HCT116 (cell line): ENCODE results near the gene USP48. TPM values are rescaled to one million over a fixed set of nuclear protein-coding genes. Genes with fewer than 3 reads are reported as not detected.

Experiments
- ATAC-seq: fragments of 200-7000 bp; cut with Tn5 transposase; 2 replicates; pipeline ENCODE4 v1.9.1; 2020; ENCODE audit warnings: mild to moderate bottlenecking, moderate library complexity
- BruUV-seq: library from RNA; stranded (reverse); fragments of 400-500 nt; replicated peaks from 2 replicates; lab custom pipeline; 2021; lab: Mats Ljungman, UMichigan
- CTCF ChIA-PET: fragments of 300-600 bp; sonication (Branson Sonifier 250); formaldehyde crosslinking; loops from one replicate; lab custom pipeline; 2021; ENCODE audit warnings: antibody characterized with exemption; lab: Charles Lee
- POLR2A ChIA-PET: fragments of 300-600, 350-600 bp; sonication (Branson Sonifier 250); formaldehyde crosslinking; loops from one replicate; lab custom pipeline; 2021; ENCODE audit warnings: antibody characterized with exemption; lab: Charles Lee
- RAD21 ChIA-PET, 2 experiments: fragments of 300-600 bp; sonication (Branson Sonifier 250); formaldehyde crosslinking; loops; one replicate each; lab custom pipeline; 2023; ENCODE audit warnings: low total read pairs in 2 of 2; ENCODE audit not compliant: uncharacterized antibody in 2 of 2, unreplicated experiment in 2 of 2, low non-redundant PET in 1 of 2; lab: Charles Lee
- DNase-seq: peaks from one replicate; pipeline ENCODE4 v3.0.0-alpha.2; 2010; ENCODE audit warnings: low read depth, low spot score
- H2AFZ ChIP-seq: fragments of 200-600 bp; shearing (Covaris generic), sonication (generic); 2 replicates; pipeline ENCODE4 v1.6.1; 2017; ENCODE audit warnings: low read depth, mixed run types, mixed read lengths, antibody characterized with exemption, low read length; ENCODE audit not compliant: poor library complexity, severe bottlenecking
- H3K27ac ChIP-seq: 2 replicates; pipeline ENCODE4 v1.5.1; 2012; ENCODE audit warnings: low read depth, low read length
- H3K27me3 ChIP-seq: fragments of 200-600 bp; sonication (generic); 2 replicates; pipeline ENCODE4 v1.6.1; 2016; ENCODE audit warnings: mixed run types, low read length, mixed read lengths; ENCODE audit not compliant: insufficient read depth
- H3K36me3 ChIP-seq, 2 experiments: fragments of 200-500 bp in 1 of 2; fragments of 200-600 bp in 1 of 2; sonication (Bioruptor generic) in 1 of 2; sonication (generic) in 1 of 2; 2 replicates each; pipeline versions ENCODE4 v1.5.1 to v1.6.1; 2014 to 2016; ENCODE audit warnings: low read length in 2 of 2, inconsistent platforms in 1 of 2, mixed read lengths in 1 of 2, mixed run types in 1 of 2; ENCODE audit not compliant: insufficient read depth in 2 of 2, control insufficient read depth in 1 of 2
- H3K4me1 ChIP-seq, 2 experiments: fragments of 200-600 bp in 1 of 2; sonication (generic) in 1 of 2; 2 replicates each; pipeline versions ENCODE4 v1.5.1 to v1.6.1; 2012 to 2017; ENCODE audit warnings: low read length in 2 of 2, inconsistent platforms in 1 of 2, mild to moderate bottlenecking in 1 of 2, mixed read lengths in 1 of 2, mixed run types in 1 of 2, moderate library complexity in 1 of 2; ENCODE audit not compliant: insufficient read depth in 2 of 2, control insufficient read depth in 1 of 2
- H3K4me2 ChIP-seq: fragments of 200-600 bp; sonication (generic); 2 replicates; pipeline ENCODE4 v1.6.1; 2017; ENCODE audit warnings: mixed run types, low read length, mixed read lengths
- H3K4me3 ChIP-seq, 2 experiments: fragments of 200-600 bp in 1 of 2; sonication (generic) in 1 of 2; replicated peaks in 1 of 2; 2 replicates each; pipeline ENCODE4 v1.5.1; 2011 to 2016; ENCODE audit warnings: low read length in 2 of 2, control low read depth in 1 of 2, low read depth in 1 of 2, mild to moderate bottlenecking in 1 of 2, mixed read lengths in 1 of 2, mixed run types in 1 of 2
- H3K79me2 ChIP-seq: fragments of 200-600 bp; sonication (generic); 2 replicates; pipeline ENCODE4 v1.6.1; 2017; ENCODE audit warnings: mild to moderate bottlenecking, mixed run types, low read length, moderate library complexity, mixed read lengths; ENCODE audit not compliant: insufficient read depth
- H3K9ac ChIP-seq: fragments of 200-600 bp; sonication (generic); 2 replicates; pipeline ENCODE4 v1.6.1; 2016; ENCODE audit warnings: low read length, mixed read lengths
- H3K9me2 ChIP-seq: fragments of 200-600 bp; sonication (generic), shearing (Covaris generic); 2 replicates; pipeline ENCODE4 v1.6.1; 2017; ENCODE audit warnings: mixed run types, mild to moderate bottlenecking, moderate library complexity; ENCODE audit not compliant: insufficient read depth
- H3K9me3 ChIP-seq, 2 experiments: fragments of 200-500 bp in 1 of 2; fragments of 200-600 bp in 1 of 2; sonication (Bioruptor generic) in 1 of 2; sonication (generic) in 1 of 2; 2 replicates each; pipeline ENCODE4 v1.6.1; 2014 to 2017; ENCODE audit warnings: low read length in 2 of 2, mixed read lengths in 2 of 2, inconsistent platforms in 1 of 2, low read depth in 1 of 2, mild to moderate bottlenecking in 1 of 2, mixed run types in 1 of 2, moderate library complexity in 1 of 2; ENCODE audit not compliant: control insufficient read depth in 1 of 2, insufficient read depth in 1 of 2
- H4K20me1 ChIP-seq: fragments of 200-600 bp; sonication (generic), shearing (Covaris generic); 2 replicates; pipeline ENCODE4 v1.6.1; 2017; ENCODE audit warnings: mixed run types, mild to moderate bottlenecking, moderate library complexity; ENCODE audit not compliant: insufficient read depth
- ATF3 ChIP-seq: IDR thresholded peaks from 2 replicates; pipeline ENCODE4 v1.6.1; 2012
- CTCF ChIP-seq, 3 experiments: fragments of 200-600 bp in 1 of 3; sonication (generic) in 1 of 3; IDR thresholded peaks in 2 of 3; conservative IDR thresholded peaks in 1 of 3; 2 replicates each; pipeline ENCODE4 v1.5.1; 2012 to 2017; ENCODE audit warnings: low read depth in 2 of 3, low read length in 2 of 3, antibody characterized with exemption in 1 of 3, borderline replicate concordance in 1 of 3, control low read depth in 1 of 3, mild to moderate bottlenecking in 1 of 3, mixed read lengths in 1 of 3, mixed run types in 1 of 3, moderate library complexity in 1 of 3; ENCODE audit not compliant: insufficient read depth in 1 of 3
- EZH2 ChIP-seq: fragments of 200-600 bp; sonication (generic); IDR thresholded peaks from 2 replicates; pipeline ENCODE4 v1.6.1; 2017; ENCODE audit warnings: antibody characterized with exemption, mixed run types
- JUND ChIP-seq: IDR thresholded peaks from 2 replicates; pipeline ENCODE4 v1.6.1; 2012
- SIN3A ChIP-seq: IDR thresholded peaks from 2 replicates; pipeline ENCODE4 v1.6.1; 2012; ENCODE audit warnings: low read depth
- ZBTB33 ChIP-seq: IDR thresholded peaks from 2 replicates; pipeline ENCODE4 v1.6.1; 2011; ENCODE audit warnings: mild to moderate bottlenecking, low read length, moderate library complexity; ENCODE audit not compliant: insufficient replicate concordance; ENCODE audit errors: extremely low read depth
- ZNF274 ChIP-seq: fragments of 200-500 bp; sonication (Bioruptor generic); IDR thresholded peaks from 2 replicates; pipeline ENCODE4 v1.6.1; 2014; ENCODE audit warnings: mild to moderate bottlenecking, low read depth, low read length, inconsistent platforms
- intact Hi-C: fragments of 100-400 bp; cut with micrococcal nuclease; formaldehyde crosslinking; loops from 2 replicates; pipeline ENCODE4 v1.10.0; 2022
- total RNA-seq: library from RNA; stranded (reverse); gene quantifications from one replicate; pipeline ENCODE4 v1.2.1, GENCODE V29; 2021; ENCODE audit not compliant: unreplicated experiment
- TF ChIP-seq, protein P1 (sequence below): IDR thresholded peaks from 2 replicates; pipeline ENCODE4 v1.6.1; 2012

USP48 gene
- total RNA-seq, 1 experiment from 2014 or later = 54.8 TPM

DNA sequence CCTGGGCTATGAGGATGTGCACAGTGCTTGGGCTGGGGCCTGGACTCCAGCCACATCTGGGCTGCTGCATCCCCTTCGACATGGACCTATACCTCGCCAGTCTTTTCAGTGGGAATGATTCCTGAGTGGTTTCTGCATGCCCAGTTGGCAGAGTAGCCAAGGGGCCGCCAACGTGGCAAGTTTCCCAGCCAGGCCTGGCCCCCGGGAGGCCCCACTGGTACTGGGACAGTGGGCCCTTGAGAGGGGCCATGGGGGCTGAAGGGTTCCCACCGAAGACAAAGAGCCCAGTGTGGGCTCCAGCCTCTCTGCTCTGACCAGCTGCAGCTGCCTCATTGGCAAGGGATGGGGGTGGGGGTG lies 129.2 kb downstream of the USP48 start:
- H3K4me1 ChIP-seq = peaks cover 11 to 46% of the 10 kb centered on the region in 2 experiments
- ATAC-seq (no peak), DNase-seq (no peak)
- RAD21 ChIA-PET = no interaction called here
- no peak for TF ChIP-seq ATF3
- TF ChIP-seq ZBTB33 = no peak
- no peak for TF ChIP-seq JUND
- no peak for TF ChIP-seq CTCF (IDR thresholded peaks at IDR 0.05 in 2 of 3, conservative IDR thresholded peaks at IDR 0.05 in 1 of 3; ENCODE audit: borderline replicate concordance in 1 of 3, insufficient read depth in 1 of 3, low read depth in 2 of 3, low read length in 2 of 3)
- no peak for TF ChIP-seq EZH2
- TF ChIP-seq SIN3A = no peak
- TF ChIP-seq, protein P1, sequence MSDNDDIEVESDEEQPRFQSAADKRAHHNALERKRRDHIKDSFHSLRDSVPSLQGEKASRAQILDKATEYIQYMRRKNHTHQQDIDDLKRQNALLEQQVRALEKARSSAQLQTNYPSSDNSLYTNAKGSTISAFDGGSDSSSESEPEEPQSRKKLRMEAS = no peak
- no peak for TF ChIP-seq ZNF274
- CTCF ChIA-PET = no interaction called here
- no peak overlapping the region for H3K4me3 ChIP-seq
- H3K79me2 ChIP-seq = no peaks in the 10 kb centered on the region
- no peaks in the 10 kb centered on the region for H3K27me3 ChIP-seq
- H3K4me2 ChIP-seq = no peak overlapping the region
- H3K27ac ChIP-seq = no peak overlapping the region
- H2AFZ ChIP-seq = no peak overlapping the region
- POLR2A ChIA-PET = no interaction called here
- H3K9me3 ChIP-seq = no peaks in the 10 kb centered on the region
- H4K20me1 ChIP-seq = no peaks in the 10 kb centered on the region
- H3K9ac ChIP-seq = no peak overlapping the region
- BruUV-seq = no TSS peak
- H3K36me3 ChIP-seq = no peaks in the 10 kb centered on the region
- intact Hi-C loops = loop anchor here (10.0 kb wide), 1 partner anchor 139 kb away; no protein-coding TSS in a partner anchor
- H3K9me2 ChIP-seq = no peaks in the 10 kb centered on the region
